HepG2 (cell line): ENCODE results near the gene IRGQ. TPM values are rescaled to one million over a fixed set of nuclear protein-coding genes. Genes with fewer than 3 reads are reported as not detected.
A peak's percentile ranks its signal among the peaks of the same experiment; 100 is the strongest.

Experiments
- AGO1 ChIP-seq: fragments of 200-400 bp; formaldehyde crosslinking; IDR thresholded peaks from 2 replicates; pipeline ENCODE4 v1.6.1; 2017; ENCODE audit warnings: mild to moderate bottlenecking, low read depth, low read length, moderate library complexity; ENCODE audit not compliant: poor library complexity, severe bottlenecking
- ATM ChIP-seq: fragments of 450-650 bp; IDR thresholded peaks from 2 replicates; pipeline ENCODE4 v1.7.1; 2017; ENCODE audit warnings: mild to moderate bottlenecking, borderline replicate concordance
- DRAP1 ChIP-seq: IDR thresholded peaks from 2 replicates; pipeline ENCODE4 v1.6.1; 2016; ENCODE audit warnings: missing genetic modification reagents, missing compliant biosample characterization
- GATAD2A ChIP-seq: IDR thresholded peaks from 2 replicates; pipeline ENCODE4 v1.6.1; 2016
- MZF1 ChIP-seq: sonication (generic); formaldehyde crosslinking; IDR thresholded peaks from 2 replicates; pipeline ENCODE4 v1.8.1; 2023; ENCODE audit warnings: mild to moderate bottlenecking, missing genetic modification reagents, borderline replicate concordance
- THAP8 ChIP-seq: sonication (generic); formaldehyde crosslinking; IDR thresholded peaks from 2 replicates; pipeline ENCODE4 v1.5.1; 2020; ENCODE audit warnings: missing genetic modification reagents, mild to moderate bottlenecking, borderline replicate concordance
- TRAFD1 ChIP-seq: sonication (generic); formaldehyde crosslinking; IDR thresholded peaks from 2 replicates; pipeline ENCODE4 v1.5.1; 2020; ENCODE audit warnings: missing genetic modification reagents, mild to moderate bottlenecking, borderline replicate concordance
- ZNF34 ChIP-seq: sonication (generic); formaldehyde crosslinking; IDR thresholded peaks from 2 replicates; pipeline ENCODE4 v1.4.0; 2020; ENCODE audit warnings: mild to moderate bottlenecking, missing genetic modification reagents, borderline replicate concordance
- ZNF569 ChIP-seq: sonication (generic); formaldehyde crosslinking; IDR thresholded peaks from 2 replicates; pipeline ENCODE4 v1.5.0; 2020; ENCODE audit warnings: mild to moderate bottlenecking, missing genetic modification reagents, moderate library complexity, borderline replicate concordance
- ZNF672 ChIP-seq: sonication (generic); formaldehyde crosslinking; IDR thresholded peaks from 2 replicates; pipeline ENCODE4 v1.8.1; 2022; ENCODE audit warnings: missing genetic modification reagents
- ZNF749 ChIP-seq: sonication (generic); formaldehyde crosslinking; IDR thresholded peaks from 2 replicates; pipeline ENCODE4 v1.8.0; 2022; ENCODE audit warnings: mild to moderate bottlenecking, missing genetic modification reagents, moderate library complexity, borderline replicate concordance
- ZNF775 ChIP-seq: sonication (generic); formaldehyde crosslinking; IDR thresholded peaks from 2 replicates; pipeline ENCODE4 v1.4.0; 2020; ENCODE audit warnings: missing genetic modification reagents, mild to moderate bottlenecking, moderate library complexity, borderline replicate concordance
- ZNF816 ChIP-seq: sonication (generic); formaldehyde crosslinking; IDR thresholded peaks from 2 replicates; pipeline ENCODE4 v1.8.0; 2022; ENCODE audit warnings: missing genetic modification reagents, mild to moderate bottlenecking, borderline replicate concordance
- ZNF839 ChIP-seq: sonication (generic); formaldehyde crosslinking; IDR thresholded peaks from 2 replicates; pipeline ENCODE4 v1.4.0; 2020; ENCODE audit warnings: missing genetic modification reagents, mild to moderate bottlenecking, borderline replicate concordance
- polyA plus RNA-seq, 8 experiments: library from polyadenylated mRNA; depleted of rRNA in 3 of 8; stranded (reverse) in 7 of 8; unstranded in 1 of 8; fragments of >200 nt; fragmentation: Illumina TruSeq in 4 of 8; extraction: Trizol in 4 of 8; gene quantifications; 2 replicates each; pipeline versions ENCODE4 v1.2.1 to v1.2.3, GENCODE V29; 2011 to 2016; ENCODE audit warnings: low read depth in 4 of 8, missing spikeins in 1 of 8, mixed read lengths in 1 of 8; ENCODE audit not compliant: insufficient read depth in 1 of 8
- total RNA-seq, 5 experiments: library from RNA; depleted of rRNA; stranded (reverse); fragments of >200 nt; fragmentation: Illumina TruSeq; extraction: Trizol; gene quantifications; 2 replicates each; pipeline ENCODE4 v1.2.3, GENCODE V29; 2016; ENCODE audit warnings: low read depth in 1 of 5
- TF ChIP-seq, protein P1 (sequence below), 2 experiments: fragments of 450-650 bp in 1 of 2; sonication (generic) in 1 of 2; formaldehyde crosslinking in 1 of 2; IDR thresholded peaks; 2 replicates each; pipeline versions ENCODE4 v1.6.1 to v1.8.0; 2016 to 2022; ENCODE audit warnings: antibody characterized with exemption in 1 of 2, mild to moderate bottlenecking in 1 of 2, missing genetic modification reagents in 1 of 2

The IRGQ gene
- total and polyA plus RNA-seq, 2 of the 13 experiments (the other 11 are each of a cell fraction or from before 2014, with no cell fraction given), result 11.6 to 12.4 TPM

DNA sequence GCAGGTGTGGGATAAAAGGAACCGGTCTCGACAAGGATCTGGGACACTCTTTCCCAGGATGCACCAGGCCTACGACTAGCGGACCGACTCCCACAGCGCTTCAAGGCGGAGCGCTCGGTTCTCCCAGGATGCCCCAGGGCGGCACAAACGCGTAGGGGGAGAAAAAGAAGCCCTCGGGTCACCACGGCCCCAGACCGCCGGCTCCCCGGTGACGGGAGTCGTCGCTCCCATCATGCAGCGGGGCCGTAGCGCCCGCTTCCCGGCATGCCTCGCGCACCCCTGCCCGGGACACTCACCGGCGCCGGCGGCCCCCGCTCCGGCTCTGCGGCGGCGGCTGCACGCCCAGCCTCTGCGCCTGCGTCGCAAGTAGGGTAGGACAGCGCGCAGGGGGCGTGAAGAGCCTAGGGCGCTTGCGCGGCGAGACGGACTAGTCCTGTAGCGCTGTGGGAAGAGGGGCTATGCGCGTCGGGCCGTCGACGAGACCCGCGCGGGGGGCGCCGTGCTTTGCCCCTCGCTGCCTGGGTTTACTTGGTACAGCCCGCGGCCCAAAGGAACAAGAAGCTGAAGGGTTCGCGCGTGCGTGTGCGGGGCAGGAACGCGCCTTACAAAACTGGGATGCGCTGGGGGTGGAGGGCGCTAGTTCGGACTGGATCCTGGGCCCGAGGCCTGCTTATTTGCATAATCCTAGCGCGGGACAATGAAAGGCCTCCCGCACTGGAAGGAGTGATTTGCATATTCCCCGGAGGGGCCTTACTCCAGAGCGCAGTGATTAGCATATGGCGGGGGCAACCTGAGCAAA lies 23.5 kb upstream of the IRGQ start, which contains the start of gene ZNF428 (continued):
- 0 out of 2 replicates have a peak, but pooled peaks have one; percentile 75 for TF ChIP-seq ZNF672 (CRISPR knock-in tag)
- TF ChIP-seq ZNF816 (CRISPR knock-in tag), result peak; percentile 80; the same call in 1 of the 2 replicates
- TF ChIP-seq, protein P1, sequence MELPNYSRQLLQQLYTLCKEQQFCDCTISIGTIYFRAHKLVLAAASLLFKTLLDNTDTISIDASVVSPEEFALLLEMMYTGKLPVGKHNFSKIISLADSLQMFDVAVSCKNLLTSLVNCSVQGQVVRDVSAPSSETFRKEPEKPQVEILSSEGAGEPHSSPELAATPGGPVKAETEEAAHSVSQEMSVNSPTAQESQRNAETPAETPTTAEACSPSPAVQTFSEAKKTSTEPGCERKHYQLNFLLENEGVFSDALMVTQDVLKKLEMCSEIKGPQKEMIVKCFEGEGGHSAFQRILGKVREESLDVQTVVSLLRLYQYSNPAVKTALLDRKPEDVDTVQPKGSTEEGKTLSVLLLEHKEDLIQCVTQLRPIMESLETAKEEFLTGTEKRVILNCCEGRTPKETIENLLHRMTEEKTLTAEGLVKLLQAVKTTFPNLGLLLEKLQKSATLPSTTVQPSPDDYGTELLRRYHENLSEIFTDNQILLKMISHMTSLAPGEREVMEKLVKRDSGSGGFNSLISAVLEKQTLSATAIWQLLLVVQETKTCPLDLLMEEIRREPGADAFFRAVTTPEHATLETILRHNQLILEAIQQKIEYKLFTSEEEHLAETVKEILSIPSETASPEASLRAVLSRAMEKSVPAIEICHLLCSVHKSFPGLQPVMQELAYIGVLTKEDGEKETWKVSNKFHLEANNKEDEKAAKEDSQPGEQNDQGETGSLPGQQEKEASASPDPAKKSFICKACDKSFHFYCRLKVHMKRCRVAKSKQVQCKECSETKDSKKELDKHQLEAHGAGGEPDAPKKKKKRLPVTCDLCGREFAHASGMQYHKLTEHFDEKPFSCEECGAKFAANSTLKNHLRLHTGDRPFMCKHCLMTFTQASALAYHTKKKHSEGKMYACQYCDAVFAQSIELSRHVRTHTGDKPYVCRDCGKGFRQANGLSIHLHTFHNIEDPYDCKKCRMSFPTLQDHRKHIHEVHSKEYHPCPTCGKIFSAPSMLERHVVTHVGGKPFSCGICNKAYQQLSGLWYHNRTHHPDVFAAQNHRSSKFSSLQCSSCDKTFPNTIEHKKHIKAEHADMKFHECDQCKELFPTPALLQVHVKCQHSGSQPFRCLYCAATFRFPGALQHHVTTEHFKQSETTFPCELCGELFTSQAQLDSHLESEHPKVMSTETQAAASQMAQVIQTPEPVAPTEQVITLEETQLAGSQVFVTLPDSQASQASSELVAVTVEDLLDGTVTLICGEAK (IDR thresholded peaks at IDR 0.05), result no peak
- TF ChIP-seq, protein P1 (CRISPR knock-in tag; IDR thresholded peaks at IDR 0.05), result peak; percentile 70
- TF ChIP-seq ZNF34 (CRISPR knock-in tag), result peak; percentile 98; the same call in 1 of the 2 replicates
- no peak for TF ChIP-seq THAP8 (CRISPR knock-in tag)
- no peak for TF ChIP-seq ATM
- no peak for TF ChIP-seq ZNF775
- peak; percentile 71; the same call in 1 of the 2 replicates for TF ChIP-seq MZF1 (CRISPR knock-in tag)
- TF ChIP-seq ZNF569 (CRISPR knock-in tag), result no peak
- TF ChIP-seq DRAP1 (CRISPR knock-in tag), result peak; percentile 8; the same call in 1 of the 2 replicates
- peak; percentile 51 for TF ChIP-seq AGO1
- TF ChIP-seq ZNF749 (CRISPR knock-in tag), result no peak; the same call in 1 of the 2 replicates
- TF ChIP-seq TRAFD1 (CRISPR knock-in tag), result 0 out of 2 replicates have a peak, but pooled peaks have one; percentile 28
- TF ChIP-seq GATAD2A (CRISPR knock-in tag), result peak; percentile 25
- peak; percentile 96 for TF ChIP-seq ZNF839 (CRISPR knock-in tag)
